Hypothalamus (tissue), 51 donors: ENCODE results near the gene TMPRSS11B.
"Not testable (repeated sequence)": the region's sequence is repeated elsewhere in the genome, so short reads cannot be mapped to it uniquely, and the experiment has no call there.

Experiments used
- DNase-seq, 51 donors: peaks; one replicate each; lab custom pipeline; 2025; lab: John Stamatoyannopoulos, UW

TMPRSS11B gene

DNA sequence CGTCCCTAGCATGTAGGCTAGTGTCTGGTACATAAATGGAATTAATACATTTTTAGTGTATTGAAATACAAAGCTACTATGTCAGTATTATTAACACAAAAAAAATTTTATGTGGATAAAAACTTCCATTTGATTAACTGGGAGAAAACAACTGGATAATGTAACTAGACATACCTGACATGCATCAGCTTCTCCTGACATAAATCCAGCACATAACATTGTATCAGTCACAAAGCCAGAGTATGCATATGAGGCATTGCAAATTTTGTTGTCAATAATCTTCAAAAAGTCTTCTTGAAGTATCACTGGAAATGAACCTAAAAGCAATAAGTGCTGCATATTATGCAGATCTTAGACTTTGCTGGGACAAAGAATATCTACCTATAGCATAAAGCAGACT lies 16.9 kb downstream of the TMPRSS11B start:
- no peak for DNase-seq

DNA sequence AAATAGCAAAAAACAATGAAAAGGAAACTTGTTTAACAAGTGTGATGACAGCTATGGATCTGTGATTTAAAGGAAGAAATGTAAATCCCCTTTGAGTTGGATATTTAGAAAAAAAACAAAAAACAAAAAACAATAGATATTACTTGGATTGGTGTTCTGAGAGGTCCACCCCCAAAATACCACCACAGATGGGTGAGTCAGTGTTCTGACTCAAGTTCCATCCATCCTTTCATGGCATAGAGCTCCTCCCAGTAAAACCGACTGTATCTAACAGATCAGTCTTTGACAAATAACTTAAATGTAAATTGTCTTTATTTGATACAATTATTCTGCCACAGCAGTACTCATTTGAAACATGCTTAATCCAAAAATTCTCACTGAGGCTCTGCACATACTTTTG lies 27.4 kb downstream of the TMPRSS11B start:
- DNase-seq: no peak

GRCh38 chr4:68216501-68216900 lies 29.0 kb downstream of the TMPRSS11B start:
- DNase-seq: no peak

GRCh38 chr4:68209003-68209402 lies 36.5 kb downstream of the TMPRSS11B start:
- DNase-seq: no peak

DNA sequence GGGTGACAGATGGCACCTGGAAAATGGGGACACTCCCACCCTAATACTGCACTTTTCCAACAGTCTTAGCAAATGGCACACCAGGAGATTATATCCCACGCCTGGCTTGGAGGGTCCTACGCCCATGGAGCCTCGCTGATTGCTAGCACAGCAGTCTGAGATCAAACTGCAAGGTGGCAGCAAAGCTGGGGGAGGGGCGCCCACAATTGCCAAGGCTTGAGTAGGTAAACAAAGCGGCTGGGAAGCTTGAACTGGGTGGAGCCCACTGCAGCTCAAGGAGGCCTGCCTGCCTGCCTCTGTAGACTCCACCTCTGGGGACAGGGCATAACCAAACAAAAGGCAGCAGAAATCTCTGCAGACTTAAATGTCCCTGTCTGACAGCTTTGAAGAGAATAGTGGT lies 51.2 kb downstream of the TMPRSS11B start:
- not testable (repeated sequence) for DNase-seq

DNA sequence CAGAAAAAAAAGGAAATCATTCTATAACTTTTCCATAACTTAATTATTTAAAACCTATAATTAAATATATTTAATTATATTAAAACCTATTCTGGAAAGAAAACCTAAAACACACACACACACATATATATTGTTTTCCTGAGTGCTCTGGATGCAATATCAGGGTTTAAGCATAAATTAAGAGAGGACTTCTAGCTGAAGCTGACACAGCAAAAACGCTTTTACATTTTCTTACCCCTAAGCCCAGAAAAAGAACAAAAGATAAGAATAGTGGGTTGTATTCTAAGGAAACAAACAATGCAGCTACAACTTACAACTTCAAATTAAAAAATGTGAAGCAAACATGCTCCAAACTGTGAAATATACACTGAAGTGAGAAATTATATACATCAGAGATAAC lies 52.3 kb downstream of the TMPRSS11B start:
- no peak for DNase-seq

GRCh38 chr4:68187145-68187544 lies 58.3 kb downstream of the TMPRSS11B start:
- DNase-seq: no peak

- DNase-seq: no peak
Observed at GRCh38 chr4:68184923-68185322, 60.6 kb downstream of the TMPRSS11B start.

DNA sequence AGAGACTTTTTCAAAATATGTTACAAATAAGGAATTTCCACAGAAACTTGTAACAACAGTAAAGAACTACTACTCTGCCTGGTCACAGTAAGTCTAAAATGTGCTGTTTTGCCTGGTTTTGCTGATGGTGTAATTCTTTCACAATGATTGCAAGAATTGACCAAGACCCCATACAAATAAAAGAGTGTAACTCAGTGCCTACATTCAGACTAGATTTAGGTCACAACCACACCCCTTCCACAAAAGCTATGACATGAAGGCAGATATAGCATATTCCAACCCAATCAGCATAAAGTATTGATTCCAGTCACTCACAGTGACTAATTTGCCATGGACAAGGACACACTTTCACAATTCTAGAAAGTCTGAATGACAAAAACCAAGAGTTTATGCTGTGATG lies 62.1 kb downstream of the TMPRSS11B start:
- DNase-seq: no peak

DNA sequence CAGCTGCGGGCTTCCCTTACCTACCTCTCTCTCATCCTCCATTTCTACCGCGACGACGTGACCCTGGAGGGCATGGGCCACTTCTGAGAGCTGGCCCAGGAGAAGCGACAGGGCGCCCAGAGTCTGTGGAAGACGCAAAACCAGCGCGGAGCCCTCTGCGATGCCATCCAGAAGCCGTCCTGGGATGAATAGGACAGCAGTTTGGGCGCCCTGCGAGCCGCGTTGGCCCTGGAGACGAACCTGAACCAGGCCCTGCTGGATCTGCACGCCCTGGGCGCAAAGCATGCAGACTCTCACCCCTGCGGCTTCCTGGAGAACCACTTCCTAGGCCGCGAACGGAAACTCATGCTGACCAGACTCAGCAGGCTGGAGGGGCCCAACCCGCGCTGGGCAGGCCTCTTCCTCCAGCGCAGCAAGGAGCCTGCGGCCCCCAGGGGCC lies 63.1 kb downstream of the TMPRSS11B start:
- DNase-seq: no peak

DNA sequence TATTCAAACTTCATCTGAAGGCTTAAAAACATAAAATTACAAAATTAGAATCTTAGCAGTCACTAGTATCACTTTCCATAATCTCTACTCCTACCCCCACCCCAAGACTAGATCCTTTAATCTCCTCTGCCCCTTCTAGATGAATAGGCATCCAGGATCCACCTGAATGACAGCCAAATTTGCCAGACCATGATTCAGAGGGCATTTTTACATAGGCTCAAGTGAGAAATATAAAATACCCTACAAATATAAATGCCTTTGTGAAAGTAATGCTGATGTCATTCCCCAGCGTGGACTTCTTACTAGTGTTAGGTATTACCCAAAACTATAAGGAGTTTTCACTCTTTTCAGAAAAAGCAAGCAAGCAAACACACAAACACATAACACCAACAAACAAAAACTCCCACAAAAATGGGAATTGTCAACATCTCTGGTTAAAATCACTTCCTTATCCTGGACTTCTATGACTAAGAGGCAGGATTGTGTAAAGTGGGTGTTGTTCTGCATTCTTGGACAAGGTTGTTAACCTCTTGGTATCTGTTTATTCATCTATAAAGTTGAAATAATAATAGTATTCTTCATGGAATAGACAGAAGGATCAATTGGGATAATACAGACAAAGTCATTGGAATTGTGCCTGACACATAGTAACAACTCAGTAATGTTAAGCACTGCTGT lies 64.5 kb downstream of the TMPRSS11B start:
- no peak for DNase-seq

DNA sequence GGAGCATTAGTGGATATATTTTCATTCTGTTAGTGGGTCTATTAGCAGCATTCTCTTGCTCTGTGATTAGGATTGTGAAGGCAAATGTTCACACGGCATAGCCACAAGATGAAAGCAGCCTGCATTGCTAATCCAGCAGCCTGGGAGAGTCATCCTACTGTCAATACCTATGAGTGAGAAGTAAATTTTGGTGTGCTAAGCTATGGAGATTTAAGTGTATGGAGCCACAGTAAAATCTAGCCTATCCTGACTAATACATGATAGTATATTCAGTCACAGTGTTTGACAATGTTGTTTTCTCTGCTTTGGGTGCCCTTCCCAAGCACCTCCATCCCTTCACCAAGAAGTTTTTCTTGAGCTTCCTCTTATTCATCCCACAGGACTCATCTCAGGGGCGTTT lies 68.6 kb downstream of the TMPRSS11B start:
- DNase-seq: no peak
